ENCODE data around the gene PLCB1.
A peak's percentile ranks its signal among the peaks of the same experiment; 100 is the strongest.

The PLCB1 gene

GRCh38 chr20:8527998-8528723 is 396.1 kb downstream of the PLCB1 start:
- Histone ChIP-seq H3K27ac (ENCODE audit: insufficient read depth in 1 of 2, low read depth in 1 of 2, low read length in 2 of 2, poor library complexity in 1 of 2, severe bottlenecking in 2 of 2) (peak overlapping the region in 1 of 2 experiments; percentile 68), H3K4me1 (ENCODE audit: control extremely low read depth in 1 of 4, control insufficient read depth in 4 of 4, insufficient read depth in 4 of 4, low read length in 3 of 4) (peaks cover 0 to 14% (median 8%) of the 10 kb centered on the region in 4 experiments), H3K27me3 (replicated peaks in 2 of 5; ENCODE audit: control insufficient read depth in 4 of 5, insufficient read depth in 5 of 5, low read length in 4 of 5) (no peaks in the 10 kb centered on the region), H3K4me3 (ENCODE audit: control insufficient read depth in 1 of 7, extremely low read depth in 1 of 7, insufficient read depth in 4 of 7, low read depth in 2 of 7, low read length in 6 of 7) (peak overlapping the region in 2 of 7 experiments; percentile 6 to 33), H3K36me3 (ENCODE audit: control insufficient read depth in 4 of 4, insufficient read depth in 4 of 4, low read length in 3 of 4) (no peaks in the 10 kb centered on the region), H3K9me3 (ENCODE audit: control extremely low read depth in 1 of 5, control insufficient read depth in 4 of 5, insufficient read depth in 2 of 5, low read depth in 1 of 5, low read length in 4 of 5) (no peaks in the 10 kb centered on the region)
- no CpG with 5 or more reads among the region's 4 CpGs for WGBS (ENCODE audit: insufficient coverage)
- ChIA-PET CTCF (no interaction called here), POLR2A (no interaction called here)
- DNase-seq: peak; percentile 89 to 98 (median 98)

DNA sequence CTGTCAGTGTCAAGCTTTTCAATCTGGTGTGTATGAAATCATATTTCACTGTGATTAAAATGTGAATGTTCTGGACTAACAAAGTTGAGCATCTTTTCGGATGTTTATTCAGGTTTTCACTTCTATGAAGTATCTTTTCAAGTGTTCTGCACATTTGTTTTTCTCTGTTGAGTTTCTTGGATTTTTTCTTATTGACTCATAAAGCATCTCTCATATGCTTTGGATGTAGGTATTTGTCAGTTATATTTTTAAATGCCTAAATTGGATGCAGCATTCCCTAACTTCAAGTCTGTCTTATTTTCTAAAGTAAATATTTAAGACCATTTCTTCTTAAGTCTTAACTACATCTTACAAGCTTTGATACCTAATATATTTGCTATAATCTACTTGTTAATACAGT is 398.0 kb downstream of the PLCB1 start:
- POLR2A ChIA-PET: no interaction called here
- no CpG with 5 or more reads among the region's 1 CpG for WGBS (ENCODE audit: insufficient coverage)
- Histone ChIP-seq H3K4me3 (ENCODE audit: control insufficient read depth in 1 of 7, extremely low read depth in 1 of 7, insufficient read depth in 4 of 7, low read depth in 2 of 7, low read length in 6 of 7) (no peak overlapping the region), H3K4me1 (ENCODE audit: control extremely low read depth in 1 of 4, control insufficient read depth in 4 of 4, insufficient read depth in 4 of 4, low read length in 3 of 4) (peaks cover 0 to 17% (median 11%) of the 10 kb centered on the region in 4 experiments), H3K27me3 (replicated peaks in 2 of 5; ENCODE audit: control insufficient read depth in 4 of 5, insufficient read depth in 5 of 5, low read length in 4 of 5) (no peaks in the 10 kb centered on the region), H3K27ac (ENCODE audit: insufficient read depth in 1 of 2, low read depth in 1 of 2, low read length in 2 of 2, poor library complexity in 1 of 2, severe bottlenecking in 2 of 2) (no peak overlapping the region), H3K9me3 (ENCODE audit: control extremely low read depth in 1 of 5, control insufficient read depth in 4 of 5, insufficient read depth in 2 of 5, low read depth in 1 of 5, low read length in 4 of 5) (no peaks in the 10 kb centered on the region), H3K36me3 (ENCODE audit: control insufficient read depth in 4 of 4, insufficient read depth in 4 of 4, low read length in 3 of 4) (no peaks in the 10 kb centered on the region)
- DNase-seq: no peak
- CTCF ChIA-PET: no interaction called here

DNA sequence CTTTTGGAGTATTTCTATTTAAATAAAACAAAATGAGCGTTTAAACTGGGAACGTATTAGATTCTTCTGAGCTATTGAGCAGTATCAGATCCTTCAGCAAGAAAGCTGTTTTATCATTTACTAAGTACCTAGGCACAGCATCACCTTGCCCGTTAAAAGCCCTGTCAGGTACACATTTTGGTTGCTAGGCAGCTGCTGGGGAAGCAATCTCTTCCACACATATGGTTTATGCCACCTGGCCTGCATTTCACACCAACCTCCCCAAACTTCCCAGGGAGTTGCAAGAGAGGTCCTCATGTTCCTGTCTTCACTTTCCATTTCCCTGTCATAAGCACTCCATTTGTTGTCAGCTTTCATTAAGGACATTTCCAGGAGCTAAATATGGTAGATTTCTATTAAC is 400.1 kb downstream of the PLCB1 start:
- POLR2A ChIA-PET: no interaction called here
- CTCF ChIA-PET: interaction anchor here (0.9 to 1.4 kb wide), 3 partner anchors 12 to 511 kb away, joined by 3 to 4 read pairs (median 3); no protein-coding TSS in a partner anchor

DNA sequence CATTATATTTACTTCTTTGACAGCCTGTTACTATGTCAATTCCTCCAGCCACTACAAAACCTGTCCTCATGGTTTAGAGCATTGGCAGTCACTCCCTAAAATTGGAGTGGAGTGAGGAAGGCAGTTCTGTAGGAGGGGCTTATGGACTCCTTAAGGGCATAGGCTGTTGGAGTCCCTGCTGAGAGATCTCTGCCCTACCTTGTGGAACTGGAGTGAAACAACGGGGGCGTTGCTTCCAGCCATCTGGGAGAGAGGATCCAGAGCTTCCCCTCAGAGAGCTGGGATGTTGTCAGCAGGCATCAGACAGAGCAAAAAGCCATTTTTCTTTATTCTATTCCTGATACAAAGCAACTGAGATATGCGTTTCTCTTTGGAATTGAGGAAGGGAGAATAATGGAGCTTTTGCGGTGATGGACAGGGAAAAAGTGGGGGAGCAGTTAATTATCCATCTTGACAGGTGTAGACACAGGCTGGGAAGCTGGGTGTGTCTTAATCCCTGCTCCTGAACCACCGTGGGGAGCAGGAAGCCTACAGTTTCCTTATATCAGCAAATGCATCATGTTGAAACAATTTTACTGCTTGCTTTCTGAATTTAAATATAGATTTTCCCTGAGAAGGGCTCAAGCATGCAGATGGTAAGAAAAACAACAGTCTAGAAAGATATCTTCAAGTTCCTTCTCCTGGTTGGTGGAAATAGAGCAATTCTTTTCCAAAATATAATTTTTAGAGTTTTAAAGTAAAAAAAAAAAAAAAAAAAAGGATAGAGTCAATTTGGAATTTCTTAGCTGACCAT is 402.5 kb downstream of the PLCB1 start:
- Histone ChIP-seq H3K27me3 (replicated peaks in 2 of 5; ENCODE audit: control insufficient read depth in 4 of 5, insufficient read depth in 5 of 5, low read length in 4 of 5) (no peaks in the 10 kb centered on the region), H3K27ac (ENCODE audit: insufficient read depth in 1 of 2, low read depth in 1 of 2, low read length in 2 of 2, poor library complexity in 1 of 2, severe bottlenecking in 2 of 2) (no peak overlapping the region), H3K36me3 (ENCODE audit: control insufficient read depth in 4 of 4, insufficient read depth in 4 of 4, low read length in 3 of 4) (no peaks in the 10 kb centered on the region), H3K4me3 (ENCODE audit: control insufficient read depth in 1 of 7, extremely low read depth in 1 of 7, insufficient read depth in 4 of 7, low read depth in 2 of 7, low read length in 6 of 7) (no peak overlapping the region), H3K4me1 (ENCODE audit: control extremely low read depth in 1 of 4, control insufficient read depth in 4 of 4, insufficient read depth in 4 of 4, low read length in 3 of 4) (peaks cover 0 to 8% (median 3%) of the 10 kb centered on the region in 4 experiments), H3K9me3 (ENCODE audit: control extremely low read depth in 1 of 5, control insufficient read depth in 4 of 5, insufficient read depth in 2 of 5, low read depth in 1 of 5, low read length in 4 of 5) (no peaks in the 10 kb centered on the region)
- ChIA-PET CTCF (interaction anchor here (0.6 to 1.4 kb wide), 8 partner anchors 144 to 552 kb away, joined by 3 to 5 read pairs (median 4); no protein-coding TSS in a partner anchor), POLR2A (no interaction called here)
- WGBS (ENCODE audit: insufficient coverage): 67% methylated on average over 3 of the region's 5 CpGs
- no peak for DNase-seq

More for the DNA sequence above, 400.1 kb downstream of the PLCB1 start:
- no peak overlapping the region for H3K4me3 ChIP-seq (ENCODE audit: control insufficient read depth in 1 of 7, extremely low read depth in 1 of 7, insufficient read depth in 4 of 7, low read depth in 2 of 7, low read length in 6 of 7)
- DNase-seq: no peak
- no peak overlapping the region for H3K27ac ChIP-seq (ENCODE audit: insufficient read depth in 1 of 2, low read depth in 1 of 2, low read length in 2 of 2, poor library complexity in 1 of 2, severe bottlenecking in 2 of 2)
- WGBS (ENCODE audit: insufficient coverage): 100% methylated on average over 2 of the region's 3 CpGs
- H3K4me1 ChIP-seq (ENCODE audit: control extremely low read depth in 1 of 4, control insufficient read depth in 4 of 4, insufficient read depth in 4 of 4, low read length in 3 of 4): peaks cover 0 to 17% (median 11%) of the 10 kb centered on the region in 4 experiments
- H3K36me3 ChIP-seq (ENCODE audit: control insufficient read depth in 4 of 4, insufficient read depth in 4 of 4, low read length in 3 of 4): no peaks in the 10 kb centered on the region
- H3K27me3 ChIP-seq (replicated peaks in 2 of 5; ENCODE audit: control insufficient read depth in 4 of 5, insufficient read depth in 5 of 5, low read length in 4 of 5): no peaks in the 10 kb centered on the region
- no peaks in the 10 kb centered on the region for H3K9me3 ChIP-seq (ENCODE audit: control extremely low read depth in 1 of 5, control insufficient read depth in 4 of 5, insufficient read depth in 2 of 5, low read depth in 1 of 5, low read length in 4 of 5)

- Histone ChIP-seq H3K4me3 (ENCODE audit: control insufficient read depth in 1 of 7, extremely low read depth in 1 of 7, insufficient read depth in 4 of 7, low read depth in 2 of 7, low read length in 6 of 7) (no peak overlapping the region), H3K9me3 (ENCODE audit: control extremely low read depth in 1 of 5, control insufficient read depth in 4 of 5, insufficient read depth in 2 of 5, low read depth in 1 of 5, low read length in 4 of 5) (no peaks in the 10 kb centered on the region), H3K27ac (ENCODE audit: insufficient read depth in 1 of 2, low read depth in 1 of 2, low read length in 2 of 2, poor library complexity in 1 of 2, severe bottlenecking in 2 of 2) (no peak overlapping the region), H3K27me3 (replicated peaks in 2 of 5; ENCODE audit: control insufficient read depth in 4 of 5, insufficient read depth in 5 of 5, low read length in 4 of 5) (no peaks in the 10 kb centered on the region), H3K36me3 (ENCODE audit: control insufficient read depth in 4 of 4, insufficient read depth in 4 of 4, low read length in 3 of 4) (no peaks in the 10 kb centered on the region), H3K4me1 (ENCODE audit: control extremely low read depth in 1 of 4, control insufficient read depth in 4 of 4, insufficient read depth in 4 of 4, low read length in 3 of 4) (peaks cover 0 to 7% (median 2%) of the 10 kb centered on the region in 4 experiments)
- POLR2A ChIA-PET: no interaction called here
- 80% methylated on average over 1 of the region's 3 CpGs for WGBS (ENCODE audit: insufficient coverage)
- DNase-seq: peak in 2 of 3 donors; percentile 35 to 36
- CTCF ChIA-PET: interaction anchor here (0.9 to 1.8 kb wide), 11 partner anchors 10 to 553 kb away, joined by 3 to 8 read pairs (median 4); no protein-coding TSS in a partner anchor
These were observed 403.6 kb downstream of the PLCB1 start for GRCh38 chr20:8535403-8536261.

- Histone ChIP-seq H3K27ac (ENCODE audit: insufficient read depth in 1 of 2, low read depth in 1 of 2, low read length in 2 of 2, poor library complexity in 1 of 2, severe bottlenecking in 2 of 2) (no peak overlapping the region), H3K4me1 (ENCODE audit: control extremely low read depth in 1 of 4, control insufficient read depth in 4 of 4, insufficient read depth in 4 of 4, low read length in 3 of 4) (peaks cover 0 to 7% (median 2%) of the 10 kb centered on the region in 4 experiments), H3K27me3 (replicated peaks in 2 of 5; ENCODE audit: control insufficient read depth in 4 of 5, insufficient read depth in 5 of 5, low read length in 4 of 5) (no peaks in the 10 kb centered on the region), H3K4me3 (ENCODE audit: control insufficient read depth in 1 of 7, extremely low read depth in 1 of 7, insufficient read depth in 4 of 7, low read depth in 2 of 7, low read length in 6 of 7) (no peak overlapping the region), H3K36me3 (ENCODE audit: control insufficient read depth in 4 of 4, insufficient read depth in 4 of 4, low read length in 3 of 4) (no peaks in the 10 kb centered on the region), H3K9me3 (ENCODE audit: control extremely low read depth in 1 of 5, control insufficient read depth in 4 of 5, insufficient read depth in 2 of 5, low read depth in 1 of 5, low read length in 4 of 5) (no peaks in the 10 kb centered on the region)
- ChIA-PET CTCF (interaction anchor here (1.1 to 1.8 kb wide), 5 partner anchors 10 to 405 kb away, joined by 3 to 8 read pairs (median 4); no protein-coding TSS in a partner anchor), POLR2A (no interaction called here)
- WGBS (ENCODE audit: insufficient coverage): 100% methylated on average over 1 of the region's 5 CpGs
- DNase-seq: no peak
These were observed 404.2 kb downstream of the PLCB1 start for GRCh38 chr20:8536262-8536618.

Data from common myeloid progenitor, CD34-positive (primary cell).